ENCODE measurements around the gene STX18.

Gene STX18

DNA sequence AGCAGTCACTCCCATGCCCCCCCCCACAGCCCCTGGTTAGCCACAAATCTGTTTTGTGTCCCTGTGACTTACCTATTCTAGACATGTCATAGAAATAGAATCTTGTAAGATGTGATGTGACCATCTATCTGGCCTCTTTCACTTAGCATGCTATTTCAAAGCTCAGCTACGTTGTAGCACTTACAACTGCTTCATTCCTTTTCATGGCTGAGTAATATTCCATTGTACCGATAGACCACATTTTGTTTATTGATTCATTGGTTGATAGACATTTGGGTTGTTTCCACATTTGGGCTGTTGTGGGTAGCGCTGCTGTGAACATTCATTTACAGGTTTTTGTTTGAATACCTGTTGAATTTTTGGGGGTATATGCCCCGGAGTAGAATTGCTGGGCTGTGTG is 143.4 kb downstream of the STX18 start:
- no peak for DNase-seq (ENCODE audit: low read depth in 3 of 3)

DNA sequence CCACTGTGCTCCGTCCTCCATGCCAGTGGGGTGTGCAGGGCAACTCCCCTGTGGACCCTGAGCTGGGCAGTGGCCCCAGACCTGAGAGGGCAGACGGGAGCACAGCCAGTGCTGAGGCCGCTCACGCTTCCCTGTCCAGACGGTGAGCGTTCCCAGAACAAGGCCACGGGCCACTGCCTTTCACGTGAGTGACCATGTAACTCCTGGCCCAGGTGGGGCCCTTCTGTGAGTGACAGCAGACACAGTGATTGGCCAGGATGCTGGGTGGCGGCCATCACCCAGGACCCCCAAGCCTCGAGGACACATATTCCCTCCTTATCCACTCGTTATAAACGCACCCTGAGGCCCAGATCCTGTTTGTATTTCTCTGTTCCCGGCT is 144.4 kb downstream of the STX18 start:
- DNase-seq (ENCODE audit: low read depth in 3 of 3), result no peak

GRCh38 chr4:4396628-4397440 is 145.0 kb downstream of the STX18 start:
- no peak for DNase-seq (ENCODE audit: low read depth in 3 of 3)

DNA sequence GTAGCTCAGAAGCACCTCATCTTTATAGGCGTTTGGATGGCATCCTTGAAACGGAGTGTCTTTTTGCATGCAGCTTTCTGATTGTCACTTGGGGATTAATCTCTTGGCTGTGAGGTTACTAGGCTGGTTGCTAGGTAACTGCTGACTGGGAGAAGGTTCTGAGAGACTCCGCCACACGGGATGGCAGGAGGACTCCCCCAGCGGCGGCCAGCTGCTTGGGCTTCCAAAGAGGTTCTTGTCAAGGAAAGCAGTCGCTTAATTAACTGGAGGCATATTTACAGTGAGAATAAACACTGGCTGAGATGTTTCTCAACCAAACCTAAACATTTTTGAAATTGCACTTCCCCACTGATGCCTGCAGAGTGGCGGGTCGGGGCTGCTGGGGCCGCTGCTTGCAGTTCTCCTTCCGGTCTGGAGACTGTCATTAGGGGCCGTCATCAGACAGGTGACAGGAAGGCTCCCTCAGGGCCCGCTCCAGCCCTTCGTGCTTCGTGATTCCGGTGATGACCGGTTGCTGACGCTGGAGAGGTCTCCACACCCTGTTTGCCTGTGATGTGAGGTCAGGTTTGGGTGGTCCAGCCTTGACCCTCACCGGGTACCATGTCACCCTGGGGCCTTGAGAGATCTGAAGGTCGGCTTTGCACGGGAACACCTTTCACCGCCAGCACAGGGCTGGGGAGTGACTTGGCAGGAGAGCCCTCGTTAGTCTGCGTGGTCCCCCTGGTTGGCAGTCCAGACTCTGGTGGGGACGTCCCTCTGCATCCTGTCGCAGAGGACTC is 145.8 kb downstream of the STX18 start:
- DNase-seq (ENCODE audit: low read depth in 3 of 3), result no peak

GRCh38 chr4:4395371-4395770 is 146.5 kb downstream of the STX18 start:
- DNase-seq (ENCODE audit: low read depth in 3 of 3), result no peak

GRCh38 chr4:4394644-4395043 is 147.2 kb downstream of the STX18 start:
- DNase-seq (ENCODE audit: low read depth in 3 of 3), result no peak

- DNase-seq (ENCODE audit: low read depth in 3 of 3), result no peak
Observed at GRCh38 chr4:4392501-4393183, 149.2 kb downstream of the STX18 start.

- no peak for DNase-seq (ENCODE audit: low read depth in 3 of 3)
Observed at GRCh38 chr4:4391866-4392265, 150.0 kb downstream of the STX18 start.

DNA sequence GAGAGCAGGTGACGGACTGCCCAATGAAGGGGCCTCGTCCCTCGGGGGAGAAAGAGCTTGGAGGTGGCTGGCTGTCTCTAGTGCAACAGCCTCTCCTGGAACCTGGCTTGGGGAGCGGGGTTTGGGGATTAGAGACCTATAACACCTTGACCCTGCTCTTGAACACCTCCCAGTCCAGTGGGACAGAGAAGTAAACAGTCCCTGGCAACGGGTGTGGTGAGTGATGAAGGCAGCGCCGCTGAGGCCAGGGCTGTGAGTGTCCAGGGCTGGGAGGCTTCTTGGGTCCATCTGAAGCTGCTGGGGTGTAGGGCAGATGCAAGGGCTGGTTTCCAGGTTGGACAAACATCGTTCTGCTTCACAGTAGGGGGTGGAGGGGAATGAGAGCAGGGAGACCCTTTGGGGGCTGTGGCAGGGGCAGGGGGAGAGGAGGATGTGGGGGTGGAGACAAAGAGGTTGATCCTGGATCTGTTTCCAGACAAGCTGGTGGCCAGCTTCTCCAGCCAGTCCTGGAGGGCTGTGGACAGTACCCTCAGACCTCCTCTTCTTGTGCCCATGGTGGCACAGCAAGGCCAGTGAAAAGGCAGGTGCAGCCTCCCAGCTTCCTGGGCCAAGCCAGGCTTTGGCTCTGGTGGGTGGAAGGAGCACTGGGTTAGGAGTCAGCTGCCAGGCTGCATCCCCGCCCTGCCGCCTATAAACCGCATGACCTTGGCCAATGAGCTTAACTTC is 151.2 kb downstream of the STX18 start:
- no peak for DNase-seq (ENCODE audit: low read depth in 3 of 3)

- DNase-seq (ENCODE audit: low read depth in 3 of 3), result no peak
Observed at GRCh38 chr4:4390046-4390445, 151.8 kb downstream of the STX18 start.

- no peak for DNase-seq (ENCODE audit: low read depth in 3 of 3)
Observed at GRCh38 chr4:4388836-4389575, 152.8 kb downstream of the STX18 start.

GRCh38 chr4:4388311-4388790 is 153.5 kb downstream of the STX18 start:
- no peak for DNase-seq (ENCODE audit: low read depth in 3 of 3)

GRCh38 chr4:4387531-4388310 is 154.1 kb downstream of the STX18 start:
- no peak for DNase-seq (ENCODE audit: low read depth in 3 of 3)

DNA sequence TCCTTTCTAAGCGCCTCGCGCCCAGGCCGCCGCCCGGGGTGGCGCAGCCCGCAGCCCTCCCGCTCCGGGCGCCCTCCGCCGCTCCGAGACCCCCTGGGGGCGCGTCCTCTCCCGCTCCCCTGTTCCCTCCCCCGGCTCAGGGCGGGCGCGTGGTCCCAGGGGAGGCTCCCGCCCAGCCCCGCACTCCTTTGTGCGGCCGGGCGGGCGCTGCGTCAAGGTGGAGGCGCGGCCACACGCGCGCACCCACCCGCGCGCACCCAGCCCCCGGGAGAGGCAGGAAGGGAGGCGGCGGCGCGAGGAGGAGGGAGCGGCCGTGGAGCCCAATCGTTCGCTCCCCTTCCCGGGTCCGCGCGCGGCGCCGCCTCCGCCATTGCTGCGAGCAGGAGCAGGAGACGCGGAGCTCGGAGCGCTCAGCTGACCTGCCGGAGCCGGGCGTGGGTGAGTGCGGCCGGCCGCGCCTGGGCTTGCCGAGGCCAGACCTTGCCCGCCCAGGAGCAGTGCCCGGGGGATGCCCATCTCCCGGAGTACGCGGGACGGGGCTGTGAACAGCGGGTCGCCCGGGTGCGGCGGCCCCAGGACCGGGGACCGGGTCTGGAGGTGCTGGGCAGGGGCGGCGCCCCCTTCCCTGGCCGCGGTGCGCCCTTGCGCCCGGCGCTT is 155.0 kb downstream of the STX18 start, which contains the start of gene NSG1:
Gene NSG1 (plus strand): TSS at position 367 of the 657 bp plus-strand sequence. CDS start 528 bp downstream, outside the sequence.
- peak in 1 of 3 donors; percentile 7 for DNase-seq (ENCODE audit: low read depth in 3 of 3)

- no peak for DNase-seq (ENCODE audit: low read depth in 3 of 3)
Observed at GRCh38 chr4:4386296-4386735, 155.5 kb downstream of the STX18 start.

- DNase-seq (ENCODE audit: low read depth in 3 of 3), result no peak
Observed at GRCh38 chr4:4385729-4386295, 156.0 kb downstream of the STX18 start.

GRCh38 chr4:4384837-4385236 is 157.0 kb downstream of the STX18 start:
- no peak for DNase-seq (ENCODE audit: low read depth in 3 of 3)

- DNase-seq (ENCODE audit: low read depth in 3 of 3), result no peak
Observed at GRCh38 chr4:4383085-4383484, 158.8 kb downstream of the STX18 start.

DNA sequence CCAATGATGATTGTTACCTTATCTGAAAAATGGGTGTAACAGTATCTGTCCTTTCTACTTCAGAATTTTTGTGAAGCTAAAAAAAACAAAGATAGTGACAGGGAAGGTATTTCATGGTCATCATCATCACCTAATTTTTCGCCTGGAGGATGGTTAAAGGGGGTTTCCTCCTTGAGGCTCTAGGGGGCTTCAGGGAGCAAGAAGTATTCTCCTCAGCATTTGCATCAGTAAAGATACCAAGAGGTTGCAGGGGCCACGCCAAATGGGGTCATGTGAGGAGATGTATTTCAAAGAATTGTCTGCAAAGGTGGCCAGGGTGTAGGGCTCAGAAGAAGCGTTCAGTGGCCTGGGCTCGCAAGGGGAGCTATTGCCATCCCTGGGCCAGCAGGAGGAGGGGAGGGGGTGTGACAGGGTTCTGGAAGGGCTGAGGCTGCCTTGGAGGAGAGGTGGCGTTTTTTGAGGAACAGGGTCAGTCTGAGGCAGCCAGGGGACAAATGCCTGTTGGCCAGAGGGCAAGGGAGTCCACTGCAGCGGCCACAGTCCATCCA is 162.2 kb downstream of the STX18 start:
- no peak for DNase-seq (ENCODE audit: low read depth in 3 of 3)

Data from stimulated activated CD4-positive, alpha-beta T cell treated with anti-CD3 and anti-CD28 coated beads, TNF-alpha, amount 100 ng/mL, for 48 hours (primary cell).